Measurements from ENCODE around the gene COLEC11.
"Not testable (repeated sequence)": the region's sequence is repeated elsewhere in the genome, so short reads cannot be mapped to it uniquely, and the experiment has no call there.

The COLEC11 gene

DNA sequence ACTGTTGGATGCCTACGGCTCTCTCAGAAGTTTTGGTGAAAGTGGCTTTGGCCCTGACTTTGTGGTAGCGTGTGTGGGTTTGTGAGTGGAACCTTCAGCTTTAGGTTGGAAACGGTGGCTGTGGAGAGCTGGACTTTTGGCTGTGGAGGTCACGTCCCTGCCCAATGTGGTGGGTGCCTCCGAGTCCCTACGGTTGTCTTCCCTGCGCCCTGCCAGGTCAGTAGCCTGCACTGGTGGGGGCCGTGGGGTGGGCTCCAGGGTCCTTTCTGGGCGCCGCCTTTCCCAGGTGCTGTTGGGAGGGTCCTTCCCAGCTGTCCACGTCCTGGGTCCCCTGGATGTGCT, 11.1 kb downstream of the COLEC11 start:
- peak overlapping the region; percentile 88; the same call in 1 of the 2 replicates for H2AFZ ChIP-seq (ENCODE audit: low read length)
- no peak overlapping the region for H3K9ac ChIP-seq (ENCODE audit: low read length)
- no peaks in the 10 kb centered on the region for H3K9me3 ChIP-seq (ENCODE audit: low read length)
- H3K4me1 ChIP-seq (ENCODE audit: insufficient read depth, low read length, severe bottlenecking) = peaks cover 49% of the 10 kb centered on the region
- no peaks in the 10 kb centered on the region for H3K36me3 ChIP-seq (ENCODE audit: insufficient read depth, low read length)
- H3K79me2 ChIP-seq (ENCODE audit: insufficient read depth, low read length) = no peaks in the 10 kb centered on the region
- peak overlapping the region; percentile 80 for H3K27ac ChIP-seq (ENCODE audit: low read depth, low read length, poor library complexity, severe bottlenecking)
- no peaks in the 10 kb centered on the region for H3K9me2 ChIP-seq (ENCODE audit: low read depth, low read length)
- H3K27me3 ChIP-seq (ENCODE audit: insufficient read depth, low read length) = 0 out of 2 replicates have a peak, but pooled peaks cover 8% of the 10 kb centered on the region
- H3K4me3 ChIP-seq (ENCODE audit: low read depth, low read length, poor library complexity, severe bottlenecking) = peak overlapping the region; percentile 37
- no peak for TF ChIP-seq EZH2 (IDR thresholded peaks at IDR 0.05; ENCODE audit: borderline replicate concordance, low read length)
- TF ChIP-seq, protein P1, sequence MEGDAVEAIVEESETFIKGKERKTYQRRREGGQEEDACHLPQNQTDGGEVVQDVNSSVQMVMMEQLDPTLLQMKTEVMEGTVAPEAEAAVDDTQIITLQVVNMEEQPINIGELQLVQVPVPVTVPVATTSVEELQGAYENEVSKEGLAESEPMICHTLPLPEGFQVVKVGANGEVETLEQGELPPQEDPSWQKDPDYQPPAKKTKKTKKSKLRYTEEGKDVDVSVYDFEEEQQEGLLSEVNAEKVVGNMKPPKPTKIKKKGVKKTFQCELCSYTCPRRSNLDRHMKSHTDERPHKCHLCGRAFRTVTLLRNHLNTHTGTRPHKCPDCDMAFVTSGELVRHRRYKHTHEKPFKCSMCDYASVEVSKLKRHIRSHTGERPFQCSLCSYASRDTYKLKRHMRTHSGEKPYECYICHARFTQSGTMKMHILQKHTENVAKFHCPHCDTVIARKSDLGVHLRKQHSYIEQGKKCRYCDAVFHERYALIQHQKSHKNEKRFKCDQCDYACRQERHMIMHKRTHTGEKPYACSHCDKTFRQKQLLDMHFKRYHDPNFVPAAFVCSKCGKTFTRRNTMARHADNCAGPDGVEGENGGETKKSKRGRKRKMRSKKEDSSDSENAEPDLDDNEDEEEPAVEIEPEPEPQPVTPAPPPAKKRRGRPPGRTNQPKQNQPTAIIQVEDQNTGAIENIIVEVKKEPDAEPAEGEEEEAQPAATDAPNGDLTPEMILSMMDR (IDR thresholded peaks at IDR 0.05; ENCODE audit: low read length) = no peak
- no peaks in the 10 kb centered on the region for H4K20me1 ChIP-seq (ENCODE audit: insufficient read depth, low read length)
- no peak overlapping the region for H3K4me2 ChIP-seq (ENCODE audit: low read length)
- no peaks in the 10 kb centered on the region; the same call in 1 of the 2 replicates for H3F3A ChIP-seq (ENCODE audit: insufficient read depth, low read length)

DNA sequence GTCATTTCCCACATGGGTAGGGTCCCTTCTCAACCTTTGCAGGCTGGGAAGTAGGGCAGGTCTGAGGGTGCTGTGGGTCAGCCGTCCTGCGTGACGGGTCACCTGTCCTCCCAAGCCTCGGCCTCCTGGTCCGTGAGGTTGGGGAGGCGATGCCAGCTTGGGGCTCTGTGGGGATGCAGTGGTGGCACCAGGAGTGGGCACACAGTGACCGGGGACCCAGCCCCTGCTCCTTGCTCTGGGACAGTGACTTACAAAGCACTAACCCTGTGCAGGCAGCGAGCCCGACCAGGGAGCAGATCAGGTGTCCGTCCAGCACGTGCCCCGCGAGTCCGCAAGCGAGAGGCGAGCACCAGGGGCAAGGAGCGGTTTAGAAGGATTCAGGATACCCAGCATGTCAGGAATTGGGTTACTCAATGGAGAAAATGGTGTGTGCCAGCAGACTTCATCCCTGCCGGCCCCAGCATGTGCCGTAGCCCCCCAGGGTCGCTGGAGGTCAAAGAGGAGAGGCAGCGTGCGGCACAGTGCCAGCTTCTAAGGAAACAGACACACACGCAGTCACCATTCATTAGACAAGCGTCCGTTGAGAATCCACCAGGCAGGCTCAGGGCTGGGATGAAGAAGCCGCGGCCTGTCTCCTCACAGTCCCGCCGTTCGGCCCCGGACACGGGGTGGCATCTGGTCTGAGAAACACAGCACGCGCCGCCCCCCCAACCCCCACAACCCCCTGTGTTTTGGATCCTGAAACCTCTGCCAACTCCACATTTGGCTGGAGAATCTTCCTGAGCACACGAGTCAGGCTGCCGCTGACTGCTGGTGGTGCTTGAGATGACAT, 11.7 kb downstream of the COLEC11 start:
- Histone ChIP-seq H2AFZ (ENCODE audit: low read length) (no peak overlapping the region), H3K4me2 (ENCODE audit: low read length) (no peak overlapping the region), H3K9me3 (ENCODE audit: low read length) (no peaks in the 10 kb centered on the region), H3K9me2 (ENCODE audit: low read depth, low read length) (no peaks in the 10 kb centered on the region), H3F3A (ENCODE audit: insufficient read depth, low read length) (no peaks in the 10 kb centered on the region; the same call in 1 of the 2 replicates), H3K4me1 (ENCODE audit: insufficient read depth, low read length, severe bottlenecking) (peaks cover 55% of the 10 kb centered on the region), H3K9ac (ENCODE audit: low read length) (no peak overlapping the region), H3K36me3 (ENCODE audit: insufficient read depth, low read length) (no peaks in the 10 kb centered on the region), H4K20me1 (ENCODE audit: insufficient read depth, low read length) (no peaks in the 10 kb centered on the region), H3K27ac (ENCODE audit: low read depth, low read length, poor library complexity, severe bottlenecking) (peak overlapping the region; percentile 80), H3K4me3 (ENCODE audit: low read depth, low read length, poor library complexity, severe bottlenecking) (no peak overlapping the region), H3K27me3 (ENCODE audit: insufficient read depth, low read length) (0 out of 2 replicates have a peak, but pooled peaks cover 8% of the 10 kb centered on the region), H3K79me2 (ENCODE audit: insufficient read depth, low read length) (no peaks in the 10 kb centered on the region)
- no peak for TF ChIP-seq EZH2 (IDR thresholded peaks at IDR 0.05; ENCODE audit: borderline replicate concordance, low read length)
- TF ChIP-seq, protein P1 (IDR thresholded peaks at IDR 0.05; ENCODE audit: low read length) = no peak

DNA sequence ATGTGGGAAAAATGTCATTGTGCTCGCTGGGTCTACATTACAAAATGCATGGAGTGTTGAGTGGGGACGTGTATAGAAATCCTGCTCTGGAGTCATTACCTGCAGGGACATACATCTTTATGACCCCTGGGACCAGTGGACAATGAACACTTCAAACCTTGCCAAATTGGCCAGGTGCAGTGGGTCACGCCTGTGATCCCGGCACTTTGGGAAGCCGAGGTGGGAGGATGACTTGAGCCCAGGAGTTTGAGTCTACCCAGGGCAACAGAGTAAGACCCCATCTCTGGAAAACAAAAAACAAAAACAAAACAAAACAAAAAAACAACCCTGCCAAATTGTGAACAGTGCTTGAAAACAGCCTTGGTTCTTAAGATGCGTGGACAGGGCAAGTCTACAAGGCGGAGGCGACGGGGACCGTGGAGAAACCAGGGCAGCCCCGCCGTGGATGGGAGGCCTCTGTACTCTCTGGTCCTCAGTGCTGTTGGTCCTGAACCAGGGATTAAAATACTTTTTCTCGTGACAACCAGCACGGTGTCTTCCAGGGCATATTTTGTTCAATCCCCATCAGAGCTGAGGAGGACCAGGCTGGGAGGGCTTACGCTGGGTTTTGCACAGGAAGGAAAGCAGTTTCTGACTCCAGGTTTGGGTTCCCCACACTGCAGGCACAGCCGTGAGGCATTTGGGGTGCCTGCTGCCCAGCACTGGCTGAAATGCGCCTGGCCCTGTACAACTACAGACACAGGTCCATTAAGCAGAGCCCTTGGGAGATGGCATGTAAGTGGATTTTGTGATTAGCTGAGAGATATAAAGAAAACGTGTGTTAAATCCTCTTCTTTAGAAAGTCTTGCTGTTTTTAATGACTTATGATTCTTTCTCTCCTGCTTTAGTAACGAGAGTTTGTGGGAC, 13.7 kb downstream of the COLEC11 start:
- H3K27ac ChIP-seq (ENCODE audit: low read depth, low read length, poor library complexity, severe bottlenecking) = peak overlapping the region; percentile 85
- H3K9me3 ChIP-seq (ENCODE audit: low read length) = no peaks in the 10 kb centered on the region
- H3K79me2 ChIP-seq (ENCODE audit: insufficient read depth, low read length) = no peaks in the 10 kb centered on the region
- no peaks in the 10 kb centered on the region for H3K36me3 ChIP-seq (ENCODE audit: insufficient read depth, low read length)
- no peaks in the 10 kb centered on the region for H3K27me3 ChIP-seq (ENCODE audit: insufficient read depth, low read length)
- peak overlapping the region; percentile 38; the same call in 1 of the 2 replicates for H3K4me2 ChIP-seq (ENCODE audit: low read length)
- H3K9me2 ChIP-seq (ENCODE audit: low read depth, low read length) = no peaks in the 10 kb centered on the region
- TF ChIP-seq EZH2 (IDR thresholded peaks at IDR 0.05; ENCODE audit: borderline replicate concordance, low read length) = no peak
- TF ChIP-seq, protein P1 (IDR thresholded peaks at IDR 0.05; ENCODE audit: low read length) = no peak
- H3F3A ChIP-seq (ENCODE audit: insufficient read depth, low read length) = no peaks in the 10 kb centered on the region; the same call in 1 of the 2 replicates
- no peaks in the 10 kb centered on the region for H4K20me1 ChIP-seq (ENCODE audit: insufficient read depth, low read length)
- peak overlapping the region; percentile 46; the same call in 1 of the 2 replicates for H3K9ac ChIP-seq (ENCODE audit: low read length)
- peaks cover 62% of the 10 kb centered on the region for H3K4me1 ChIP-seq (ENCODE audit: insufficient read depth, low read length, severe bottlenecking)
- H3K4me3 ChIP-seq (ENCODE audit: low read depth, low read length, poor library complexity, severe bottlenecking) = peak overlapping the region; percentile 3
- no peak overlapping the region; the same call in 1 of the 2 replicates for H2AFZ ChIP-seq (ENCODE audit: low read length)

DNA sequence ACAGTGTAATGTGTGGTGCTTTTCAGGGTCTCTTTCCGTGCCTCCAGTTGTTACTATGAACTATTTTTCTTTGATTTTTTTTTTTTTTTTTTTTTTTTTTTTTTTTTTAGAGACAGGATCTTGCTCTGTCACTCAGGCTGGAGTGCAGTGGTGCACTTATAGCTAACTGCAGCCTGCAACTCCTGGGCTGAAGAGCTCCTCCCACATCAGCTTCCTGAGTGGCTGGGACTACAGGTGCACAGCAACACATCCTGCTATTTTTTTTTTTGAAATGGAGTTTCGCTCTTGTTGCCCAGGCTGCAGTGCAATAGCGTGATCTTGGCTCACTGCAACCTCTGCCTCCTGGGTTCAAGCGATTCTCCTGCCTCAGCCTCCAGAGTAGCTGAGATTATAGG, 14.4 kb downstream of the COLEC11 start:
- not testable (repeated sequence) for H3K9me2 ChIP-seq (ENCODE audit: low read depth, low read length); H4K20me1 ChIP-seq (ENCODE audit: insufficient read depth, low read length); H3K9me3 ChIP-seq (ENCODE audit: low read length); H3F3A ChIP-seq (ENCODE audit: insufficient read depth, low read length); H3K4me3 ChIP-seq (ENCODE audit: low read depth, low read length, poor library complexity, severe bottlenecking); H3K27me3 ChIP-seq (ENCODE audit: insufficient read depth, low read length); H2AFZ ChIP-seq (ENCODE audit: low read length); H3K36me3 ChIP-seq (ENCODE audit: insufficient read depth, low read length); H3K79me2 ChIP-seq (ENCODE audit: insufficient read depth, low read length)
- Histone ChIP-seq H3K27ac (ENCODE audit: low read depth, low read length, poor library complexity, severe bottlenecking) (peak overlapping the region; percentile 85), H3K4me1 (ENCODE audit: insufficient read depth, low read length, severe bottlenecking) (peaks cover 62% of the 10 kb centered on the region), H3K4me2 (ENCODE audit: low read length) (peak overlapping the region; percentile 38; the same call in 1 of the 2 replicates), H3K9ac (ENCODE audit: low read length) (peak overlapping the region; percentile 46; the same call in 1 of the 2 replicates)

Data from OCI-LY1 (cell line).